IPS DF 6.9 (cell line): Measurements from ENCODE around the gene JDP2.

ENCODE experiments used
- DNase-seq: peaks from one replicate; pipeline ENCODE4 v3.0.0-alpha.2; 2013; ENCODE audit warnings: low read depth, low spot score
- H3K27ac ChIP-seq: one replicate; pipeline ENCODE4 v1.5.1; 2013; ENCODE audit warnings: low read length, control low read depth
- H3K27me3 ChIP-seq: 2 replicates; pipeline ENCODE4 v1.6.1; 2013; ENCODE audit warnings: mild to moderate bottlenecking, low read length; ENCODE audit not compliant: control insufficient read depth, insufficient read depth
- H3K36me3 ChIP-seq: 2 replicates; pipeline ENCODE4 v1.6.1; 2013; ENCODE audit warnings: low read length; ENCODE audit not compliant: control insufficient read depth, insufficient read depth
- H3K4me1 ChIP-seq: 2 replicates; pipeline ENCODE4 v1.6.1; 2013; ENCODE audit warnings: low read length; ENCODE audit not compliant: control insufficient read depth, insufficient read depth
- H3K4me3 ChIP-seq: 2 replicates; pipeline ENCODE4 v1.5.1; 2013; ENCODE audit warnings: mild to moderate bottlenecking, low read length
- H3K9me3 ChIP-seq: 2 replicates; pipeline ENCODE4 v1.6.1; 2013; ENCODE audit warnings: low read length, inconsistent platforms; ENCODE audit not compliant: control insufficient read depth, insufficient read depth
- WGBS: extraction: QIAGEN DNeasy Blood & Tissue Kit; methylation state at CpG from one replicate; pipeline ENCODE4 v1.1.7; 2013; ENCODE audit warnings: mixed read lengths, missing lambda C conversion rate; ENCODE audit not compliant: insufficient read length, insufficient coverage; 5-methylcytosine and 5-hydroxymethylcytosine counted together

Gene JDP2

GRCh38 chr14:75522983-75523318, 95.1 kb downstream of the JDP2 start:
- Histone ChIP-seq H3K9me3 (no peaks in the 10 kb centered on the region), H3K36me3 (no peaks in the 10 kb centered on the region), H3K4me3 (no peak overlapping the region), H3K27ac (no peak overlapping the region), H3K4me1 (no peaks in the 10 kb centered on the region), H3K27me3 (no peaks in the 10 kb centered on the region)
- no CpG with 5 or more reads among the region's 1 CpG for WGBS
- DNase-seq: no peak
